ENCODE data around the gene TMEM273.

DNA sequence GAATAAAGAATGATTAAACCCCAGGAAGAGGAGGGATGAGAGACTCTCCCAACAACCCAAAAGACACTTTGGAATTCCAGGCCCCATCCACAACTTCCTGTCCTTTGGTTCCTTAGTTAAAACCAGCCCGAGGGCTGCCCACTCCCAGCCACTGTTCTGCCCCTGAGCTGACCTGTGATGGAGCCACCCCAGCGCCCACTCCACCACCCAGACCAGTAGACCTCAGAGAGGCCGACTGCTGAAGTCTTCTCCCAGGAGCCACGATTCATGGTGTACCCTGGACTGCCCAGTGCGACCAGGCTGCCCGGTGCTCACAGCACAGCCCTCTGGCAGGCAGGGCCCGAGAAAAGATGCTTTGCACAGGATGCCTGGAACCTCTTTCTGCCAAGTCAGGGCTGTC is 79.5 kb downstream of the TMEM273 start:
- TF ChIP-seq, protein P1, sequence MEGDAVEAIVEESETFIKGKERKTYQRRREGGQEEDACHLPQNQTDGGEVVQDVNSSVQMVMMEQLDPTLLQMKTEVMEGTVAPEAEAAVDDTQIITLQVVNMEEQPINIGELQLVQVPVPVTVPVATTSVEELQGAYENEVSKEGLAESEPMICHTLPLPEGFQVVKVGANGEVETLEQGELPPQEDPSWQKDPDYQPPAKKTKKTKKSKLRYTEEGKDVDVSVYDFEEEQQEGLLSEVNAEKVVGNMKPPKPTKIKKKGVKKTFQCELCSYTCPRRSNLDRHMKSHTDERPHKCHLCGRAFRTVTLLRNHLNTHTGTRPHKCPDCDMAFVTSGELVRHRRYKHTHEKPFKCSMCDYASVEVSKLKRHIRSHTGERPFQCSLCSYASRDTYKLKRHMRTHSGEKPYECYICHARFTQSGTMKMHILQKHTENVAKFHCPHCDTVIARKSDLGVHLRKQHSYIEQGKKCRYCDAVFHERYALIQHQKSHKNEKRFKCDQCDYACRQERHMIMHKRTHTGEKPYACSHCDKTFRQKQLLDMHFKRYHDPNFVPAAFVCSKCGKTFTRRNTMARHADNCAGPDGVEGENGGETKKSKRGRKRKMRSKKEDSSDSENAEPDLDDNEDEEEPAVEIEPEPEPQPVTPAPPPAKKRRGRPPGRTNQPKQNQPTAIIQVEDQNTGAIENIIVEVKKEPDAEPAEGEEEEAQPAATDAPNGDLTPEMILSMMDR (IDR thresholded peaks at IDR 0.05; ENCODE audit: low read length): no peak
- TF ChIP-seq EZH2 (IDR thresholded peaks at IDR 0.05; ENCODE audit: borderline replicate concordance, low read length): no peak

Measured in OCI-LY1 (cell line).